Brain microvascular endothelial cell (primary cell): ENCODE results near the gene NACA2.

Experiments
- DNase-seq: peaks from one replicate; pipeline ENCODE4 v3.0.0-alpha.2; 2020
- H3K27ac ChIP-seq: fragments of 250-450 bp; sonication (Bioruptor Pico); 2 replicates; pipeline ENCODE4 v1.5.1; 2020; ENCODE audit warnings: mild to moderate bottlenecking, moderate library complexity
- H3K27me3 ChIP-seq: fragments of 250-450 bp; sonication (Bioruptor Pico); replicated peaks from 2 replicates; pipeline ENCODE4 v1.5.1; 2020; ENCODE audit warnings: mild to moderate bottlenecking
- H3K36me3 ChIP-seq: fragments of 250-450 bp; sonication (Bioruptor Pico); replicated peaks from 2 replicates; pipeline ENCODE4 v1.5.1; 2020; ENCODE audit warnings: mild to moderate bottlenecking
- H3K4me3 ChIP-seq: 2 replicates; pipeline ENCODE4 v1.5.1; 2011; ENCODE audit warnings: low read depth, mild to moderate bottlenecking, control low read depth, low read length, moderate library complexity
- CTCF ChIP-seq: IDR thresholded peaks from 2 replicates; pipeline ENCODE4 v1.5.1; 2011; ENCODE audit warnings: low read depth, mild to moderate bottlenecking, moderate library complexity, low read length, control low read depth, inconsistent platforms; ENCODE audit errors: missing control alignments
- in situ Hi-C: cut with HindIII; loops from 2 replicates; pipeline ENCODE4 v1.10.0; 2017; ENCODE audit warnings: low sequenced_read_pairs, low pct_ligation_motif_present

NACA2 gene

GRCh38 chr17:61600621-61601020 lies 9.6 kb upstream of the NACA2 start:
- in situ Hi-C loops, result no loop called here
- no peak for DNase-seq
- Histone ChIP-seq H3K36me3 (no peaks in the 10 kb centered on the region), H3K27ac (no peak overlapping the region), H3K4me3 (no peak overlapping the region), H3K27me3 (no peaks in the 10 kb centered on the region)
- TF ChIP-seq CTCF, result no peak

GRCh38 chr17:61599608-61600007 lies 8.6 kb upstream of the NACA2 start:
- no peak for DNase-seq
- no peaks in the 10 kb centered on the region for H3K36me3 ChIP-seq
- no peak for TF ChIP-seq CTCF
- H3K27ac ChIP-seq, result no peak overlapping the region
- in situ Hi-C loops, result no loop called here
- no peaks in the 10 kb centered on the region for H3K27me3 ChIP-seq
- H3K4me3 ChIP-seq, result no peak overlapping the region

DNA sequence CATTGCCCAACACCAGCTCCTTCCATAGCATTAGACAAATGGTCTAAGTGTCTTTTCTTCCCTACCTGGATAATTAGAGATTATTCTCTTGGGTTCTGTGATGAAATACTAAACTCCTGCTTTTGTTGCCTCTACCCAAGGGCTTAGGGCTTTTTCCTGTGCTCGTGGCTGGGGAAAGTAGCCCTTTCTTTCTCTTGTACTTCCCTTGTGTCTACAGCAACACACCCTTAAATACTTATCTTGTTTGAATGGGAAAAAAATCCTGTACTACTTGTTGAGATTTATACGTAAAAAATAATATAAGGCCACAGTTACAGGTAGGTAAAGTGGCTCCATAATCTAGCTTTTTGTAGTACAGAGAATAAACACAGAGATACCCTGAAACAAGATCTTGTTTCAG lies 7.0 kb upstream of the NACA2 start:
- no peak overlapping the region for H3K27ac ChIP-seq
- no peaks in the 10 kb centered on the region for H3K27me3 ChIP-seq
- no peak for DNase-seq
- in situ Hi-C loops, result no loop called here
- H3K36me3 ChIP-seq, result no peaks in the 10 kb centered on the region
- no peak overlapping the region for H3K4me3 ChIP-seq
- TF ChIP-seq CTCF, result no peak

DNA sequence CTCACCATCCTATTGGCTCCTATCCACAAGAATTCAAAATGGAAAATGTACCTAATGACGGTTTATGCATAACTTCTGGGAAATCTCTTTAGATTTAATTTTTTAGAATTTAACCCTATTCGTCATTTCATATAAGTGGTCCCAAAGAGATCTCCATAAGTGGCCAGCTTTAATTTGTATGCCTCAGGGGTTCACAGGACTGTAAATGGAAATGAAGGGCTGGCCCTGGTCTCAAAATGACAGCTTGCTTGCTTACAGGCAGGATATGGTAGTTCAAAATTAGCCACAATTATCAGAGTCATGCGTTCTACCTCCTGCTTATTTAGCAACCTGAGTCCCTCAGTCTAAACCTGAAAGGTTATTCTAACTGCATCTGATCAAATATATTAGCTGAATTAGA lies 6.6 kb upstream of the NACA2 start:
- in situ Hi-C loops, result no loop called here
- DNase-seq, result no peak
- no peak for TF ChIP-seq CTCF
- Histone ChIP-seq H3K36me3 (no peaks in the 10 kb centered on the region), H3K27ac (no peak overlapping the region), H3K4me3 (no peak overlapping the region), H3K27me3 (no peaks in the 10 kb centered on the region)

DNA sequence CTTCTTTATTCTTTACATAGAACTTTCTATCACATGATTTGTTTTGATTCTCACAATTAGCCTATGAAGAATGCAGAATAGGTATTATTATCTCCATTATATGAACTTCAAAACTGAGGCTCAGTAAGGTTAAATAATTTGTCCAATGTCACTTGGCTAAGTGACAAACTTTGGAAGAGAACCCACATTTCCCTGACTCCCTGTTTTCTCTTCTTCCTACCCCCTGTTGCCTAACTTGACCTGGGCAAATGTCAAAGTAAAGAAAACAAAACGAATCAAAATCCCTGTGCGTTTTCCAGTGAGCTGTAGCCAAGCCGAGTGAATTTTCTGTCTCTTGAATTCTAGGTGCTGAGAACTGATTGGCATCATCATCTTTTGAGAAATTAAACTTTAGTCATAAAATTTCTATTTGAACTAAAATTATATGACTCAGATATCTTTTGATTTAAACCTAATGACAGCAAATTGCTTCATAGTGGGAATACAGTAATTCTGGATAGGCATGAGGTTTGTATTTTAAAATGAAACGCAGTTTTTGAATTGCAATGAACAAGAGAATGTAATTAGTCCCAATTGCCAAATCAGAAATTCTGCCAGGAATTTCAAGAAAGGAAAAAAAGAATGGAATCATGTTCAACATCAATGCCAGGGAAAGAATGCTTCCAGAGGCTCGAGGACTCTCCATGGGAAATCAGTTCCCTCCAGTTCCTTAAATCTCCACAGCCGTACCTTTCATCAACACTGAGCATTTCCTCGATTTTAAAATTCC lies 4.6 kb upstream of the NACA2 start:
- in situ Hi-C loops, result no loop called here

More for the DNA sequence above, 4.6 kb upstream of the NACA2 start:
- Histone ChIP-seq H3K27me3 (no peaks in the 10 kb centered on the region), H3K27ac (no peak overlapping the region), H3K4me3 (no peak overlapping the region), H3K36me3 (no peaks in the 10 kb centered on the region)
- no peak for DNase-seq
- TF ChIP-seq CTCF, result no peak
